Stimulated activated CD4-positive, alpha-beta T cell treated with anti-CD3 and anti-CD28 coated beads, TNF-alpha, amount 100 ng/mL, for 48 hours (primary cell): Measurements from ENCODE around the gene RGS3.

Experiments
- DNase-seq, 3 donors: peaks; one replicate each; pipeline ENCODE4 v3.0.0-alpha.2; 2020; ENCODE audit warnings: low read depth in 3 of 3

RGS3 gene

DNA sequence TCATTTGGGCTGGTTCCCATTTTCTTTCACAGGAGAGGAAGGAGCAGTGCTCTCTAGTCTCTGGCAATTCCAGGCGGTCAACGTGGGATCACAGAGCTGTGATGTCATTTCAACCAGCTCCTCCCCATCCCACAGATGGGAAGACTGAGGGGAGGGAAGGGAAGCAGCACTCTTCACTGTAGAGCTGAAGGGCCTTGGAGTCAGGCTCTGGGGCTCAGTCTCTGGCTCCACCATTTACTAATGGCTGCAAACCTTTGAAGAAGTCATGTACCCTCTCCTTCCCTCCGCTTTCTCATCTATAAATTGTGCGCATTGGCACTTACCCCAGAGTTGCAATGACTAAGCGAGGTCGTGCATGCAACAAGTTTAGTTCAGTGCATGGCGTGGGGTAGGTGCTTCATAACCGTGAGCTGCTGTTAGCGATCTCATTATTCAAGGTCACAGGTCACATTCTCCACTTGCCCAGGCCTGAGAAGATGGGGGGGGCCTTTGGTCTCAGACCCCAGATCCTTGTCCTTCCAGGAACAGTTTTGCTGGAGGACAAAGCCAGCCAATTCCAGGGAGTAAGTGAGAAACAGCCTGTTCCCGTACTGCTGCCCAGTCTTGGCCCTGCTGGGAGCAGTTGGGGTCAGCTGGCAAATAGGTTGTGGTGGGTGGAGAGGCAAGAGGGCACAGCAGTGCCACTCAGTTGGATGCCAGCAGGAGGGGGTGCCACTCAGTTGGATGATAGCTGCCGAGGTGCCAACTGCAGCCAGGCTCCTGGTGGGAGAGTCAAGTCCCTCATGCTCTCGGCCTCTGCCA, 136.7 kb downstream of the RGS3 start:
- no peak for DNase-seq

DNA sequence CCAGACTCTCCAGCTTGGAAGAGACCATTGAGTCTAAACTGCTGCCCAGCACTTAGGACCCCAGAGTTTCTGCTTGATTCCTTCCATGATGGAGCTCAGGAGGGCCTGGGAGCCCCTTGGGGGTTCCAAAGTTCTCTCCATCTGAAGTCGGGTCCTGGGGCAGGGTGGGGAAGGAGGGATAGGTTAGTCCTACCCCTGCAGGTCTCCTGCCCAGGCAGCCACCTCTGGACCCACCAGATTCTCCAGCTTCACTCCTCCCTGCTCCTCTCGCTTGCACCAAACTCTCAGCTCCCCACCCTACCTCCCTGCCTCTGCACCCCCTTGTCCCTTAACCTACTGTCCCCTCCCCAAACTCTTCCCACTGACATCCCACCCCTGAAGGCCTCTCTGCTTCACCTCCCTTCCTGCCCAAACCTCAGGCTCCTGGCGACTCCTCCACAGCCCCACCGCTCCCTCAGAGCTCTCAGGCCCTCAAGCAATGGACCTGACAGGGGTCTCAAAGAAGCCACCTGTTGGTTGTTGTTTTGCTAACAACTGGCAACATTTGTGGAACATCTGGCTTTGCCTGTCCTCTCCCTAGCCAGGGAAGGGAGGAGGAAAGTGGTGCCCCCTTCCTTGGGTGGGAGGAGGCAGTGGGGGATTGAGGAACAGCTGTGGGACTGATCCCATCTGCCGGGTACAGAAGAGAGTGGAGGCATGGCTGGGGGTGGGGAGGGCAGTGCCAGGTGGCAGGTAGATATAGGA, 137.5 kb downstream of the RGS3 start:
- DNase-seq = no peak

DNA sequence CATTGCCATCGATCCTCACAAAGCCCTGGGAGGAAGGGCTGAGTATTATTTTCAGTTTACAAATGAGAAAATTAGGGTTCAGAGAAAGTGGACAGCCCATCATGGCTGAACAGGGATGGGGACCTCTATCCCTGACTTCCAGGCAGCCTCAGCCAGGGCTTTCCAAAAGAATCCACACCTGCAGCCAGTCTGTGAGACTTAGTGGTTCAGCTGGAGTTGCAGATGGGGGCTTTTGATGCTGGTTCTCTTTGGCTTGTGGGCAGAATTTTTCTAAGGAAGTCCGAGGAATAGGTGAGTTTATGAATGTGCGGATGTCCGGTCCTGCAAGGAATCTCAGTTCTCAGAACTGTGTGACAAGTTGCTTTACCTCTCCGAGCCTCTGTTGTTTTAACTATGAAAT, 138.1 kb downstream of the RGS3 start:
- DNase-seq = no peak

- DNase-seq = peak; percentile 39 to 76 (median 67)
These were observed 138.9 kb downstream of the RGS3 start for GRCh38 chr9:113602126-113603047.

DNA sequence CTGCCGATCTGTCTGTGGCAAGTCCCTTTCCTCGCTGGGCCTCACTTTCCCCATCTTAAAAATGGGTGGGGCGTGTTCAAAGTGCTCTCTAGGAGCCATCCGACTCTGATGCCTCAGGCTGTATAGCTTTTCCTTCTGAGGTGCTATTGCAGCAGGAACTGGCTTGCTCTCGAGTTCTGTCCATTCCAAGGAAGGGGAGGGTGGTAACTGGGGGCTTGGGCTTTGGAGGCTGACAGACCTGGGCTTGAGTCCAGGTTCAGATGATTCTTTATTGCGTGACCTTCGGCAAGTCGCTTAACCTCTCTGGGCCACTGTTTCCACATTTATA, 139.5 kb downstream of the RGS3 start:
- no peak for DNase-seq

GRCh38 chr9:113603773-113604172, 140.2 kb downstream of the RGS3 start:
- no peak for DNase-seq

GRCh38 chr9:113604393-113604792, 140.9 kb downstream of the RGS3 start:
- DNase-seq = no peak

DNA sequence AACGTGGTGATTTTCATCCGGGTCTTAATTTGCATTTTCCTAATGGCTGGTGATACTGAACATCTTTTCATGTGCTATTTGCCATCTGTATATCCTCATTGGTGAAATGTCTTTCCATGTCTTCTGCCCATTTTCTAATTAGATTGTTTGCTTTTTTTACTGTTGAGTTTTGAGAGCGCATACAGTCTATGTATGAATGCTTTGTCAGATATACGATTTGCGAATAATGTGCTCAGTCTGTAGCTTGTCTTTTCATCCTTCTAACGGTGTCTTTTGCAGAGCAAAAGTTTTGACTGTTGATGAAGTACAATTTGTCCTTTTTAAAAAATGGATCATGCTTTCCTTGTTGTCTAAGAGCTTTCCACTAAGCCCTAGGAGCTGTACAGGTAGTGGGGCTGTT, 143.0 kb downstream of the RGS3 start:
- no peak for DNase-seq

DNA sequence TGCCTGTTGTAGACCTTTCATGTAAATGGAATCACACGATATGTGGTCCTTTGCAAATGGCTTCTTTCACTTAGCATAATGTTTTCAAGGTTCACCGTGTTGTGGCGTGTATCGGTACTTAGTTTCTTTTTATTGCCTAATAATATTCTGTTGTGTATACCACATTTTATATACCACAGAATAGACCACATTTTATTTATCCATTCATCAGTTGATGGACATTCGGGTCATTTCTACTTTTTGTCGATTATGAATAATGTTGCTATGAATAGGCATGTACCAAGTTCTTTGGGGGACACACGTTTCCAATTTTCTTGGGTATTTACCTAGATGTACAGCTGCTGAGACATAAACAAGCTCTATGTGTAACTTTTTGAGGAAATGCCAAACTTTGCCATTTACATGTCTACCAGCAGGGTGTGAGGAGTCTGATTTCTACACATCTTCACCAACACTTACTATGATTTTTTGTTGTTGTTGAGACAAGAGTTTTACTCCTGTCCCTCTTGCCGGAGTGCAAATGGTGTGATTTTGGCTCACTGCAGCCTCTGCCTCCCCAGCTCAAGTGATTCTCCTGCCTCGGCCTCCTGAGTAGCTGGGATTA, 144.7 kb downstream of the RGS3 start:
- DNase-seq = no peak

- no peak for DNase-seq
These were observed 146.2 kb downstream of the RGS3 start for GRCh38 chr9:113609562-113610318.

GRCh38 chr9:113611461-113612215, 148.1 kb downstream of the RGS3 start:
- DNase-seq = no peak

- DNase-seq = no peak
These were observed 148.8 kb downstream of the RGS3 start for GRCh38 chr9:113612216-113612747.

DNA sequence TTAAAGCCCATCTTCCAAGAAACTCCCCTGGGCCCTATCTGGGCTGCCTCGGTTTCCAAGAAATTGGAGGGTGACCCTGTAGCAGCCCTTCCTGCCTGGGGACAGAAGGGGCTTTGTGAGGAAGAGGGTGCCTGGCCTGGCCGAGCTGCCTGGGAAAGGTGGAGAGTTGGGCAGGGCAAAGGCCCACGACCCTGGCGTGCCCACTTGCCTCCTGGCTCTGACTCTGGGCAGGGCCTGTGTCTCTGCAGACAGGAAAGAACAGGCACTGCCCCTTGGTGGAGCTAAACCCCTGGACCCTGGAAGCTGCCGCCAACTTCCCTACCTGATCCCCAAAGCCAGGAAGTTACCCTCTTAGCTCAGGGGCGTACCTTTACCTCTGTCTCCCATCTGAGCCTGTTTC, 149.3 kb downstream of the RGS3 start:
- DNase-seq = no peak

DNA sequence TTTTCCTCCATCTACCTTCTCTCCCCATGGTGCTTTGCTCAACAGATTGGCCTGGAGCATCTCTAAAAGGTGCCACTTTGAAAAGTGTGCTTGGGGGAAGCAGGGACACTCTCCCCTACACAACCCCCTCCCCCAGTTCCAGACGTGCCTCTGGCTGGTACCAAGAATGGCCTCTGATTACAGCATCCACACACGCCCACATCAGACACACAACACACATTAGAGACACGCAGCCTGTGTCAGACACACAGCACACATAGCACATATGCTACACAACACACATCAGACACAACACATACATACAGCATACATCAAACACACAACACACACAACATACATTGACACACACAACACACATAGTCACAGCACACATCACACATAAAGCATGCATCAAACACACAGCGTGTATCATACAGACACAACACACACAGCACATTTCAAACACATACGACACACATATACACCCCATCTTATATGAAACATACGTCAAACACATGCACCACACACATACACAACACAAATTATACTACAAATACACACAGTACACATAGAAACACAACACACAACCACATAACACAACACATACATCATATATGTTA, 150.4 kb downstream of the RGS3 start:
- no peak for DNase-seq

DNA sequence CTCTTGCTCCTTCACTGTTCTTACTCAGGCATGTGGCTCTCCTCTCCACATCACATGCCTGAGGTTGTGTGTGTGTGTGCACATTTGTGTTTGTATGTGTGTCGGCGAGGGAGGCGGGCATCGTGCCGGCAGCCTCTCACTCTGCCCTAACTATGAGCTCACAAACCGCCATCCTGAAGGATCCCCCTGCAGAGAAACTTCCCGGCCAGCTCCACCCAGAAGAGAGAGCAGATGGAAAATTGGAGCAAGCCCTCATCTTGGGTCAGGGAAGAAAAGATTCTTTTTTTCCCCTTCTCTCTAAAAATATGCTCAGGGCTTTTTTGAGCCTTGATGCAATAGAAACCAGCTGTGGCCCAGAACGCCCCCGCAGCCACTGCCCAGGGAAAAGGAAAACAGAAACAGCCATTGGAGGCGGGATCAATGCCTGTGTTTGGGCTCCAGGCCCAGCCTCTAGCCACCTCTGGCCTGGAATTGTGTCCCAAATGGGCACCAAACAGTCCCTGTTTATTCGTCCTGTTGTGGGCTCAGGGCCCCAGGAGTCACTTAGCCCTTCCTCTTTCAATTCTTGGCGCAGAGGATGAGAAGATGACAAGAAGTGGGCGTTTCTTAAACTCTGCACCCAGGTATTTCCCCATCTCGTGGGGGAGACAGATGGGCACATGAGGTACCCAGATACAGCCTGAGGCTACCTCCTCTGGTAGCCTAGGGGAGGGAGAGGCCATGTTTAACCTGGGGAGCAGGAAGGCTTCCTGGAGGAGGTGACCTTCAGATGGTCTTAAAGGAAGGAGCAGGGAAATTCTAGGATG, 151.5 kb downstream of the RGS3 start:
- DNase-seq = no peak

GRCh38 chr9:113616116-113616515, 152.6 kb downstream of the RGS3 start:
- DNase-seq = no peak

DNA sequence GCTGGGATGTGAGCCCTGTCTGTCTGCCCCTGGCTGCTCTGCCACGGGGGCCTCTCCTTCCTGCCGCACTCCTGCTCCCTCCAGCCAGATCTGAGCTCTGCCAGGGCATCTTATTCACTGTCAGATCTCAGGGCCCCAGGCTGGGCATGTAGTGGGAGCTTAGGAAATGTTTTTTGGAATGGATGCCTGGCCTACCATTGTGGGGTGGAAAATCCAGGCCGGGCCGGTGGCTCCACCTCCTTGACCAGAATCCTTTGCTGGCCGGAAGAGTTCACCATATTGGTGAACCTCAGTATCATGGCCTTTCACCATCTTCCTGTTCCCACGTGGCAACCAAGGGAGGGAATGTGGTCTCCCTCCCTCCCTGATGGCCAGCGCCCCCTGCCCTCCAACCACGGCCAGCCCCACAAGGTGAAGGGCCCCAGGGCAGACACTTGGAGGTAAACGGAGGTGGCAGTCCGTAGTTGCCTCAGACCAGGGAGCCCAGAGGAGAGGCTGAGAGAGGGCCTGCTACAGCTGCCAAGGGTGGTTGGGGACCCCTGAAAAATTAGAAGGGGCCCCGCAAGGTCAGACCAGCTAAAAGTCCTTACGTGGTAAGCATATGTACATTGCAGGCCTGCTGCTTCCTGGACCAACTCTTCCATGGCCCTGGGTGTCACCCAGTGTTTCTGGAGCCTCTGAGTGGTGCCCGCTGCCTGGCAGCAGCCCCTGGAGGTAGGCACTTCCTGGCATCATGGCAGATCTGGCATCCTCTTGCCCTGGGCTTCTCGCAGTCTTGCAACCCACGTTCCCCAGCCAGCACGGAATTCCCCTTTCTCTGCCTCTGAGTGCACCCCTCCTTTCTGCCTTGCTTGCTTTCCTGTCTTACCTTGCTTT, 153.3 kb downstream of the RGS3 start:
- DNase-seq = no peak

- DNase-seq = no peak
These were observed 154.0 kb downstream of the RGS3 start for GRCh38 chr9:113617550-113617949.
